NOMO-1 treated with dmso at 0.1 percent for 144 hours (cell line): ENCODE data around the gene TCEA2.

Experiments used
- DNase-seq: peaks from one replicate; lab custom pipeline; 2025; ENCODE audit not compliant: unreplicated experiment; lab: John Stamatoyannopoulos, UW

TCEA2 gene

DNA sequence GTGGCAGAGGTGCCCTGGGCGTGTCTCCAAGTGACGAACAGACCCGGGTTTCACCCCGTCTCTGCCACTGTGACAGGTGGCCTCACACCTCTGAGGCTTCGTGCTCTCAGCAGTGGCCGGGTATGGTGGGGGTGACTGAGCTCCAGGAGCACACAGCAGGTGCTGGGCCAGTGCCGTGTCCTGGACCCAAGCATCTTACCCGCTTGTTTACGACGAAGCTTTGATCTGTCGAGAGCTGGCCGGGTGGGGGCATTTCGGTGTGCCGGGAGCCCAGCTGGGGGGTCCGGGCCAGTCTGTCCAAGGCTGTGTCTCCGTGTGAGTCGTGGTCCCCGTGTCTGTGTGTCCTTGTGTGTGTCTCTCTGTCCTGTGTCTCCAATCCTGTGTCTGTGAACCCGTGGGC is 28.3 kb downstream of the TCEA2 start:
- DNase-seq, result no peak

DNA sequence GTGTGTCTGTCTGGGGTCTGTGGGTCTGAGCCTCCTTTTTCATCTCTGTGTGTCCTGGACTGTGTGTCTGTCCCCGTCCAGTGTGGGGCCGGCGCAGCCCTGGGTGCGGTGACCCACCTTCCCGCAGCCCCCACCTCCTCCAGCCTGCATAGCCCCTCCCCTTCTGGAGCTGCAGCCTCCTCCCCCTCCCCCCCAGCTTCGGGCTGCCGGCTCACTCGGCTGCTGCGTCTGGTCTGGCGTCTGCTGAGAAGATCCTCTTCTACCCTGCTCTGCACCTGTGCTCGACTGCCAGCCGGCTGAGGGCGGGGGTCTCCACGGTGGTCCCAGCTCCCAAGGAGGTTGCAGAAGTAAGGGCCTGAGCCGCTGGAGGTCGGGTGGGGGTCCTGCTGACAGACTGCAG is 28.8 kb downstream of the TCEA2 start:
- DNase-seq, result no peak

DNA sequence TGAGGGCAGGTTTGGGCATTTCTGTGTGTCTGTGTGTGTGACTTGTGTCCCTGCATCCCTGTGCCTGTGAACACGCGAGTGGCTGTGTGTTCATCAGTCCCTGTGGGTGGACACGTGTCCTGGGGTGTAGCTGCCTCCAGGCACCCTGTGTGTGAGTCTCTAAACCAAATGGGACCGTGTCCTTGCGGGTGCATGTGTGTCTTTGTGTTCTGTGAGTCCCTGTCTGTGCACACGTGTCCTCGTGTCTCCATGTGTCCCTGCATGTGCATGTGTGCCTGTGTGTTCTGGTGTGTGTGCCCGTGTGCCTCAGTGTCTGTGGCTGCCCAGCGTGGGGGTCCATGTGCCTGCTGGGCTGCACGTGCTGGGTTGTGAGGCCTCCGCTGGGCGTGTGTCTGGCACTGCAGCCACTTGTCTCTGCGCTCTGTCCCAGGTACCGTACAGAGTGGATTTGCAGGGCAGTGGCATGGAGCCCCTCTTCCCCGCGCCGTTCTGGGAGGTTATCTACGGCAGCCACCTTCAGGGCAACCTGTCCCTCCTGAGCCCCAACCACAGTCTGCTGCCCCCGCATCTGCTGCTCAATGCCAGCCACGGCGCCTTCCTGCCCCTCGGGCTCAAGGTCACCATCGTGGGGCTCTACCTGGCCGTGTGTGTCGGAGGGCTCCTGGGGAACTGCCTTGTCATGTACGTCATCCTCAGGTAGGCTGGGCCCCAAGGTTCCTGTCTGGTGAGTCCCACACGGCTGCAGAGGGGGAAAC is 29.4 kb downstream of the TCEA2 start:
- no peak for DNase-seq

DNA sequence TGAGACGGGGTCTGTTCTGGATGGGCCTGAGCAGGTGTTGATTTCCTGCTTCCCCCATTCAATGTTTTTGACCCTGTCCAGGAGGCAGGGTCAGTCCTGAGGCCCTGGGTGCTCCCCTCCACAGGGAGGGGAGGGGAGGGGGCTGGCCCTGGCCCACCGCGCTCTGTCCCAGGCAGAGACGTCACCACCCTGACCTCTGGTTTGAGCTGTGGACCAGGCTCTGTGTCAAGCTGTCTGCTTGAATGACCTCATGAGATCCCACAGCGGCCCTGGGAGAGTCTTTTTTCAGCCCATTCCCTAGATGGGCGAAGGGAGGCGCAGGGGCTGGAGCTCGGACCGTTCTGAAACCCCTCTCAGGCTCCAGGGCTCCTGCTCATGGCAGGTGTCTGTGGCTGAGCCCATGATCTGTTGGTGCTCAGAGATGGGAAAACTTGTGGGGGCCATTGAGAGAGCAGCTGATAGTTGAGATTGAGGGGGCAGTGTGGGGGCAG is 30.1 kb downstream of the TCEA2 start:
- DNase-seq, result no peak

DNA sequence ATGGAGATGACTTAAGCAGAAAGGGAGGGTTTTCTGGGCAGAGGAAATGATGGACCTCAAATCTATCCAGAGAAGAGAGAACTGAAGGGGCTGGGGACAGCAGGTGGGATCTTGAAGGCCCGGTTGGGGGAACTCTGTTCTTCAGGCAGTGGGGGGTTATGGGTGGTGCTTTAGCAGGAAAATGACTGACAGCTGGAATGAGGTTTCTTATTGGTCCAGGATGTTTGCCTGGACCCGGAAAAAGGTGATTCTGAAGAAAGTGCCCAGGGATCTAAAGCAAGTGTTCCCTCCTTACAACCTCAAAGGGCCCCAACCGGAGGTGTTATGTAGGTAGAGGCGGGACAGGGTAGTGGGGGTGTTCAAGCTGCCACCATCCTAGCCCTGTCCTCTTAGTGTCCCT is 32.5 kb downstream of the TCEA2 start:
- no peak for DNase-seq

DNA sequence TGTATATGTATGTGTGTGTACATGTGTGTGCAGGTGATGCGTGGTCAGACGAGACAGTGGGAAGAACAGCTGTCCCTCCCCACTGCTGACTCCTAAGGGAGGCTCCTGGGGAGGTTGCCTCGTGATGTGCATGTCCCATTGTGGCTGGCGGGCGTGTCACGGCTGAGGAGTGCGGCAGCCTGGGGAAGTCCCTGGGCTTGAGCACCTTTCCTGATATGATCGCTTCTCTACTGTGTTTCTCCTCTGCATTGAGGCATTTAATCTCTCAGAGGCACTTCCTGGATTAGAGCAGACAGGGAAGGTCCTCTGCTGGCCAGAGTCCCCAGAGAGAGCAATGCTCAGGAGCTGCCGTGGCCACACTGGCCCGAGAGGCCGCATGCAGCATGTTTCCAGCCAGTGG is 32.9 kb downstream of the TCEA2 start:
- DNase-seq, result no peak

DNA sequence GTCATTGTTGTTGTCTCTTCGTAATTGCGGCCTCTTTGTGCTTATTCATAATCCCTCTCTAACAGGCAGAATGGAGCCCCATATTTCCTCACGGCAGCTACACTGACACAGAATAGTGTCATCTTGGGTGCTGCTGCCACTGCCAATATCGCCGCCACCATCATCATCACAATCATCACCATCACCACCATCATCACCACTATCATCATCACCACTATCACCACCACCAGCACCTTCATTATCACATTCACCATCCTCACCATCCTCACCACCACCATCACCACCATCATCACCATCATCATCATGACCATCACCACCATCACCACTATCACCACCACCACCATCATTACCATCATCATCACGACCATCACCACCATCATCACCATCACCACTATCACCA is 33.5 kb downstream of the TCEA2 start:
- no peak for DNase-seq

DNA sequence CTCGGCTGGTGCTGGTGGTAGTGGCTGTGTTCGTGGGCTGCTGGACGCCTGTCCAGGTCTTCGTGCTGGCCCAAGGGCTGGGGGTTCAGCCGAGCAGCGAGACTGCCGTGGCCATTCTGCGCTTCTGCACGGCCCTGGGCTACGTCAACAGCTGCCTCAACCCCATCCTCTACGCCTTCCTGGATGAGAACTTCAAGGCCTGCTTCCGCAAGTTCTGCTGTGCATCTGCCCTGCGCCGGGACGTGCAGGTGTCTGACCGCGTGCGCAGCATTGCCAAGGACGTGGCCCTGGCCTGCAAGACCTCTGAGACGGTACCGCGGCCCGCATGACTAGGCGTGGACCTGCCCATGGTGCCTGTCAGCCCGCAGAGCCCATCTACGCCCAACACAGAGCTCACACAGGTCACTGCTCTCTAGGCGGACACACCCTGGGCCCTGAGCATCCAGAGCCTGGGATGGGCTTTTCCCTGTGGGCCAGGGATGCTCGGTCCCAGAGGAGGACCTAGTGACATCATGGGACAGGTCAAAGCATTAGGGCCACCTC is 35.5 kb downstream of the TCEA2 start:
- no peak for DNase-seq

DNA sequence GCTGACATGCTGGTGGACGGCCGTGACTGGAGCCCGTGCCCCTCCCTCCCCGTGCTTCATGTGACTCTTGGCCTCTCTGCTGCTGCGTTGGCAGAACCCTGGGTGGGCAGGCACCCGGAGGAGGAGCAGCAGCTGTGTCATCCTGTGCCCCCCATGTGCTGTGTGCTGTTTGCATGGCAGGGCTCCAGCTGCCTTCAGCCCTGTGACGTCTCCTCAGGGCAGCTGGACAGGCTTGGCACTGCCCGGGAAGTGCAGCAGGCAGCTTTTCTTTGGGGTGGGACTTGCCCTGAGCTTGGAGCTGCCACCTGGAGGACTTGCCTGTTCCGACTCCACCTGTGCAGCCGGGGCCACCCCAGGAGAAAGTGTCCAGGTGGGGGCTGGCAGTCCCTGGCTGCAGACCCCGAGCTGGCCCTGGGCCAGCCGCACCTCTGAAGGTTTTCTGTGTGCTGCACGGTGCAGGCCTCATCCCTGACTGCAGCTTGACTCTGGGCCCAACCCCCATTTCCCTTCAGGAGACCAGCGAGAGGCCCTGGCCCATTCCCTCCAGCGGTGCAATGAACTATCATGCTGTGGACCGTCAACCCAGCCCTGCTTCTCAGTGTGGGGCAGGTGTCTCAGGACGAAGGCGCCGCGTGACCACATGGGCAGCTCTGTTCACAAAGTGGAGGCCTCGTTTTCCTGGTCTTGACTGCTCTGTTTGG is 36.2 kb downstream of the TCEA2 start:
- DNase-seq, result no peak

DNA sequence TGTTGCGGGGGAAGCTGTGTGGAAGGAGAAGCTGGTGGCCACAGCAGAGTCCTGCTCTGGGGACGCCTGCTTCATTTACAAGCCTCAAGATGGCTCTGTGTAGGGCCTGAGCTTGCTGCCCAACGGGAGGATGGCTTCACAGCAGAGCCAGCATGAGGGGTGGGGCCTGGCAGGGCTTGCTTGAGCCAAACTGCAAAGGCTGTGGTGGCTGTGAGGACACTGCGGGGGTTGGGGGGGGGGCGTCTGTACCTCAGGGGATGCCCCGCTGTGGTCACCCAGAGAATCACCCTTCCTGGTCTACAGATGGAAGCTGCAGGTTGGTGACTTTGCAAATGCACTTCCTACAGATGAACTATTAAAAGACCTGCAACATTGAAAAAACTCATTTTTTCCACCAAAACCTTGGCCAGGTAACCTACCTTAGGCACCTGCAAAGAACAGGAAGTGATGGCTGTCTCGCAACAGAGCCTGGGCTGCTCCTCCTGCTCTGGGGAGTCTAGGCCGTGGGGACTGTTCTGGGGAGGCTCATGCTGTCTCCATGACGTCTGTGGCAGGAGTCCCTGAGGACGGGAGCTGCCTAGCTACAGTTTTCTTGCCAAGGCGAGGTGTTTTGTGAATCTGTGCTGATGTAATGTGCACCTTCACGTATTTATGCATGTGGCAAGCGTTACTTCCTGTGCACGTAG is 37.0 kb downstream of the TCEA2 start:
- no peak for DNase-seq

DNA sequence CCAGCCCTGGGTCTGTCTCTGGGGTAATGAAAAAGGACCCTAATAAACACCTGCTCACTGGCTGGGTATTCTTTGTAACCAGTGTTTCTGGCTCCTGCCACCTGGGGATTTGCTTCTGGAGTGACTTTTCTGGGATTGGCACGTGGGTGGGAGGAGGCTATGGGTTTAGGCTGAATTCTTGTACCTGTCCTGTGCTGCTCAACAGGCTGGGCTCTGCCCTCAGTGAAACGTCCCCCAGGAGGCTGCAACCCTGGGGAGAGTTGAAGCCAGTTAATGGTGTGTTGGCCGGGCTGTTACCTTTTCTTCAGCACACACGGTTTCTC is 37.5 kb downstream of the TCEA2 start:
- no peak for DNase-seq

DNA sequence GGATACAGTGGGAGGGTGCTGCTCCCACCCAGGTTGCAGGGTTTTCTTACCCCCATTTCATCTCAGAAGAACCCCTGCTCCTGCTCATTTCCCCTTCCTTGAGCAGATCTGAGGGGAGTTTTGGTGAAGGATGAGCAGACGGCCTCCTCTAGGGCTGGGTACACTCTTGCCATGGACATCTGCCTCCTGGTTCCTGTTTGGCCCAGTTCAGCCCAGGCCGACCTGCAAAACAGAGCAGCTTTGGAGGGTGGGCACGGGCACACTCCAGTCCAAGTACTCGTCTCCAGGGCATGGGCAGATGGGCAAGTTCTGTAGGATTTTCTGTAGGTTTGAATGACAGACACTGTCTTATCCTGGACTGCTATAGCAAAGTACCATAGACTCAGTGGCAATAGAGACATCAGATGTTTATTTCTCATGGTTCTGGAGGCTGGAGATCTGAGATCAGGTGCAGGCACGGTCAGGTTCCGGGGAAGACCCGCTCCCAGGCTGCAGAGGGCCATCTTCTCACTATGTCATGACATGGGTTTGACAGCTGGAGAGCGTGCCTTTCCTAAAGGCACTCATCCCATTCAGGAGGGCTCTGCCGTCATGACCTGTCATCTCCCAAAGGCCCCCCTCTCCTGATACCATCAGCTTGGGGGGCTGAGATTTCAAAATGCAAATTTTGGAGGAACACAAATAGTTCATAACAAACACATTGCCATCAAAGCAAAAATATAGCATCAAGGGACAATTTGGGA is 38.1 kb downstream of the TCEA2 start:
- DNase-seq, result no peak

DNA sequence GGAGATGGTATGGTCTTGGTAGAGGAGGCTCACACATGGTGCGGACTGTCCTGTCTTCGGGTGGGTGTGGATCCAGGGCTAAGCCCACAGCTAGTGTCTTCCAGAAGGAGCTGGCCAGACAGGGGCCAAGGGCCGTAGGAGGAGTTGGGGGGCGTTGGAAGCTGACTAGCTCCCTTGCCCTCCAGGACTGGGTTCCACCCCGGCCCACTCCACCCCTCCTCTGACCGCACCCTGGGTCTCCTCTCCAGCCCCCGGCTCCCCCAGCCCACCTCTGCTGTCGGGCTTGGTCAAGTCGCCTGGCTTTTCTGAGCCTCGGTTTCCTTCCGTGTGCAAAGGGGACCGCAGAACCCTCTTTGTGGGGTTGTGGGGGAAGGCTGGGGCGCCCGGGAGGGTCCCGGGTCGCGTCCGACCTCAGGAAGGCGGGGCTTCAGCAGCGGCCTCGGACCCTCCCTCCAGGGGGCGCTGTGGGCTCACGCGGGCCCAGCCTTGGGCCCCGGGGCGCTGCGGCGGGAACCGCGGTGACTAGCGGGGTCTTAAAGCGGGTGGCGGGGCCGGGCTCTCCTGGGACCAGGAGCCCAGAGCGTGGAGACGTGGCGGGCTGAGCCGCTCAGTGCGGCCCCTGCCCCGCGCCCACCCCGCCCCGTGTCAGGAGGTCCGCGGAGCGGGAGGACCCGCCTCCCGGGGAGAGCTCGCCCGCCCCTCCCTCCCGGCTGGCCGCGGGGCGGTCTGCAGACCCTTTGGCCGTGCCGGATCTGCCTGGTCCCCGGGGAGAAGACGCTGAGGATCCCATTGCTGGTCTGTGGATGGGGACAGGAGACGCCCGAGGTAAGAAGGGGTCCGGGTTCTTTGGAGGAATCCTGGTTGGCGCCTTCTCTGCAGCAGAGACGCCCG is 39.0 kb downstream of the TCEA2 start:
- no peak for DNase-seq

DNA sequence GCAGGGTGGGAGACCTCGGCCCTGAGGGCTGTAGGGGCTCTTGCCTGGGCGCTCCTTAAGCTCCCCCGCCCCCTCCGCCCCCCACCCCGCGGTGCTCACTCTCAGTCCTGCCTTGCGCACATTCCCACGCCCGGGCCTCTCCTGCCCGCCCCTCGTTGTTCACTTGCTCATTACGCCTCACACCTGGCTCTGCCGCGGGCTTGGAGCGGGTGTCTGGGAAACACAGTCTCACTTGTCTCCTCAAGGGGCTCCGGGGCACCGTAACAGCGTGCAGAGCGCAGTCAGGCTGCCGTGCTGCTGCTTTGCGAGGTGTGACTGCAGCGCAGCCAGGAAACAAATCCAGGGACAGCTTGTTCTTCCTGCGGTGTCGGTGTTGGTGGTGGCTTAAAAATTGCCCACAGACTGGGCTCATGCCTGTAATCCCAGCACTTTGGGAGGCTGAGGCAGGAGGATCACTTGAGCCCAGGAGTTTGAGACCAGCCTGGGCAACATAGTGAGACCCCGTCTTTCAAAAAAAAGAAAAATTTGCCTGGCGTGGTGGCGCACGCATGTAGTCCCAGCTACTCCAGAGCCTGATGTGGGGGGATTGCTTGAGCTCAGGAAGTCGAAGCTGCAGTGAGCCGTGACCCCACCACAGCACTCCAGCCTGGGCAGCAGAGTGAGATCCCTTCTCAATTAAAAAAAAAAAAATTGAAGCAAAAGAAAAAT is 39.8 kb downstream of the TCEA2 start:
- DNase-seq, result no peak

DNA sequence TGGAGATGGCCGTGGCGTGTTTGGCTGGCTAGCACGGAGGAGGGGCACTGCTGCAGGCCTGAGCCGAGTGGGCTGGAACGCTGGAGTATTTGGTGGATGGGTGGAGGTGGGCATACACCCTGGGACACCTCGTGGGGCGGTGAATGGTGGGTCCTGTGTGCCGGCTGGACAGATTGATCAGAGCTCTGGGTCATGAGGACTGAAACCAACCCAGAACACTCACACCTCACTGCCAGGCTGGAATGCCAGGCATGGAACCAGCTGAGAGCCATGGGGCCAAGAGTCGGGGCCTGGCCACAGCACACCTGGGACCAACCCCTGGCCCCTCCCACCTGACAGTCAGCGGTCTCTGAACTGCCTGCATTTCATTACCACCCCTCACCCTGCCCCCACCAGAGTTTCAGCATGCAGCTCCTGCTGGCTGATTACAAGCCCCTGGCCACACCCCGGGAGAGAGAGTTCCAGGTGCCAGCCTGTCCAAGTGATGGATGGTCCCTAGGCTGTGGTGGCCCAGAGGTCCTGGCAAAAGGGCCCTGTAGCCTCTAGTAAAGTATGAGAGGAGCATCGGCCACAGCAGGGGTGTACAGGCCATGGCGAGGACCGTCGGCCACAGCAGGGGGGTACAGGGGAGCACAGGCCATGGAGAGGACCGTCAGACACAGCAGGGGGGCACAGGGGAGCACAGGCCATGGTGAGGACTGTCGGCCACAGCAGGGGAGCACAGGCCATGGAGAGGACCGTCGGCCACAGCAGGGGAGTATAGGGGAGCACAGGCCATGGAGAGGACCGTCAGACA is 41.1 kb downstream of the TCEA2 start:
- no peak for DNase-seq

DNA sequence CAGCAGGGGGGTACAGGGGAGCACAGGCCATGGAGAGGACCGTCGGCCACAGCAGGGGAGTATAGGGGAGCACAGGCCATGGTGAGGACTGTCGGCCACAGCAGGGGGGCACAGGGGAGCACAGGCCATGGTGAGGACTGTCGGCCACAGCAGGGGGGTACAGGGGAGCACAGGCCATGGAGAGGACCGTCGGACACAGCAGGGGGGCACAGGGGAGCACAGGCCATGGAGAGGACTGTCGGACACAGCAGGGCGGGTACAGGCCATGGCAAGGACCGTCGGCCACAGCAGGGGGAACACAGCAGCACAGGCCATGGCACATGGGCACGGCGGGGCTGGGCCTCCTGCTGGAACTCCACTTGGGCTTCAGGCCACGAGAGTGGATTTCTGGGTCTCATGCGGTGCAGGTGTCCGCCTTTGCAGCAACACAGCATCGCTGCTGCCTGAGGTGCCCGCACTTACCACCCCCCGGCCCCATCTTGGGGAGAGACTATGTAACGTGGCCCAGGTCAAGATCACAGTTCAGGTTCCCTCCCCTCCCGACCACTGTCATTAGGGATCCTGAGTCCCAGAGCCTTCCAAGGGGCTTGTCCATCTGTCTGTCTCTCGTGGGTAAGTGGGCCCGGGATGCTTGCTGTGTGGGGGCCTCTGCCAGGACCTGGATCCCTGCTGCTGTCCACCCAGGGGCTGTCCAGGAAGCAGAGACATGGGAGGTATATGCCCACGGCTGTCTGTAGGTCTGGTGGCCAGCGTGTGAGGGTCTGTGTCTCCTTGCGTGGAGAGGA is 41.9 kb downstream of the TCEA2 start:
- no peak for DNase-seq

DNA sequence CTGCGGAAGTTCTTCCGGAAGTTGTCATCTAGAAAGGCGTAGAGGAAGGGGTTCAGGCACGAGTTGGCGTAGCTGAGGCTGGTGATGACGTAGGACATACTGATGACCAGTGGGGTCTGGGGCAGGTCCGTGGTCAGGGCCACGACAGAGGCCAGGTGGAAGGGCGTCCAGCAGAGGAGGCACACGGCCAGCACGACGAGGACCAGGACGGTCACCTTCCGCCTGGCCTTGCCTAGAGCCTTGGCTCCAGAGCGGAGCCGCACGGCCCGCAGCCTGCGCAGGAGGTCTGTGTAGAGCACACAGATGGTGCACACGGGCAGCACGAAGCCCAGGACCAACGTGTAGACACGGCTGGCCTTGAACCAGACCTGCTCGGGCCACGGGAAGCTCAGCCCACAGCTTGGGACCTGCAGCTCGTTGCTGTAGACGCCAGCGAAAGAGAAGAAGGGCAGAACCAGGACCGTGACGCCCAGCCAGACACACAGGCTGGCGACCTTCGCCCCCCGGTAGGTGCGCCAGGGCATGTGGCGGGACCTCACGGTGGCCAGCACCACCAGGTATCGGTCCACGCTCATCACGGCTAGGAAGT is 42.9 kb downstream of the TCEA2 start:
- DNase-seq, result no peak
